ENCODE results near the gene NRXN3. TPM values are rescaled to one million over a fixed set of nuclear protein-coding genes. Genes with fewer than 3 reads are reported as not detected.
"Not testable (repeated sequence)": the region's sequence is repeated elsewhere in the genome, so short reads cannot be mapped to it uniquely, and the experiment has no call there.

The NRXN3 gene
- total and polyA plus RNA-seq, 2 of the 13 experiments (the other 11 are each of a cell fraction or from before 2014, with no cell fraction given), result 0.03 TPM; not detected in 1

- Histone ChIP-seq H4K20me1 (ENCODE audit: insufficient read depth, low read length) (no peaks in the 10 kb centered on the region), H3K4me2 (ENCODE audit: low read depth, low read length) (no peak overlapping the region), H3K4me3 (replicated peaks in 1 of 3; ENCODE audit: insufficient read depth in 1 of 3, low read depth in 2 of 3, low read length in 3 of 3) (no peak overlapping the region), H3K9ac (ENCODE audit: insufficient read depth, low read depth, low read length) (no peak overlapping the region), H3K36me3 (replicated peaks in 1 of 2; ENCODE audit: control insufficient read depth in 1 of 2, insufficient read depth in 2 of 2, low read length in 2 of 2) (no peaks in the 10 kb centered on the region), H3K4me1 (ENCODE audit: insufficient read depth, low read length) (no peaks in the 10 kb centered on the region), H3K79me2 (ENCODE audit: insufficient read depth, low read length) (no peaks in the 10 kb centered on the region), H2AFZ (ENCODE audit: low read length) (no peak overlapping the region), H3K27me3 (ENCODE audit: control insufficient read depth in 1 of 2, insufficient read depth in 2 of 2, low read length in 2 of 2) (no peaks in the 10 kb centered on the region), H3K9me3 (ENCODE audit: low read length) (peaks cover 41% of the 10 kb centered on the region), H3K27ac (ENCODE audit: extremely low read length, insufficient read depth, low read length) (no peak overlapping the region)
- ChIA-PET POLR2A (no interaction called here), CTCF (ENCODE audit: low intra/inter-chr PET ratio, low total read pairs) (no interaction called here)
- DNase-seq (ENCODE audit: low spot score), result no peak
- WGBS (ENCODE audit: low lambda C conversion rate), result 0% methylated on average over 1 of the region's 1 CpG
- ATAC-seq, result no peak
- intact Hi-C loops (cut with micrococcal nuclease; ENCODE audit: unreplicated experiment), result no loop called here
- no TSS peak for BruUV-seq (replicated peaks)
- TF ChIP-seq ZNF34 (CRISPR knock-in tag; IDR thresholded peaks at IDR 0.05; ENCODE audit: borderline replicate concordance) (no peak), PAF1 (CRISPR knock-in tag; IDR thresholded peaks at IDR 0.05) (no peak), JUNB (CRISPR knock-in tag; IDR thresholded peaks at IDR 0.05; ENCODE audit: borderline replicate concordance) (no peak), GRHL1 (CRISPR knock-in tag; conservative IDR thresholded peaks at IDR 0.05) (no peak), MXD4 (CRISPR knock-in tag; IDR thresholded peaks at IDR 0.05) (no peak), ZBTB1 (CRISPR knock-in tag; IDR thresholded peaks at IDR 0.05; ENCODE audit: borderline replicate concordance) (no peak), ZKSCAN1 (IDR thresholded peaks at IDR 0.05; ENCODE audit: low read length) (no peak), ZNF546 (CRISPR knock-in tag; conservative IDR thresholded peaks at IDR 0.05) (no peak), MAZ (IDR thresholded peaks at IDR 0.05; ENCODE audit: borderline replicate concordance, low read depth, low read length) (no peak), MAZ (CRISPR knock-in tag; IDR thresholded peaks at IDR 0.05; ENCODE audit: low read depth) (no peak), ZSCAN12 (CRISPR knock-in tag; IDR thresholded peaks at IDR 0.05) (no peak), MNT (IDR thresholded peaks at IDR 0.05) (no peak)
- in situ Hi-C loops (cut with HindIII; ENCODE audit: extremely low pct_ligation_motif_present, low pct_unique_long_range_greater_than_20kb), result no loop called here
- no peak for FAIRE-seq
Observed at GRCh38 chr14:79767251-79767650, 1597.1 kb downstream of the NRXN3 start.

GRCh38 chr14:79767721-79768120 lies 1597.5 kb downstream of the NRXN3 start:
- in situ Hi-C loops (cut with HindIII; ENCODE audit: extremely low pct_ligation_motif_present, low pct_unique_long_range_greater_than_20kb); H3K4me1 ChIP-seq (ENCODE audit: insufficient read depth, low read length); H4K20me1 ChIP-seq (ENCODE audit: insufficient read depth, low read length); H3K9ac ChIP-seq (ENCODE audit: insufficient read depth, low read depth, low read length); H3K4me2 ChIP-seq (ENCODE audit: low read depth, low read length); DNase-seq (ENCODE audit: low spot score); CTCF ChIA-PET (ENCODE audit: low intra/inter-chr PET ratio, low total read pairs); H3K4me3 ChIP-seq (replicated peaks in 1 of 3; ENCODE audit: insufficient read depth in 1 of 3, low read depth in 2 of 3, low read length in 3 of 3); ATAC-seq; H3K27ac ChIP-seq (ENCODE audit: extremely low read length, insufficient read depth, low read length); H3K27me3 ChIP-seq (ENCODE audit: control insufficient read depth in 1 of 2, insufficient read depth in 2 of 2, low read length in 2 of 2); H2AFZ ChIP-seq (ENCODE audit: low read length); H3K36me3 ChIP-seq (replicated peaks in 1 of 2; ENCODE audit: control insufficient read depth in 1 of 2, insufficient read depth in 2 of 2, low read length in 2 of 2); BruUV-seq (replicated peaks); H3K79me2 ChIP-seq (ENCODE audit: insufficient read depth, low read length); FAIRE-seq; POLR2A ChIA-PET; intact Hi-C loops (cut with micrococcal nuclease; ENCODE audit: unreplicated experiment): not testable (repeated sequence)
- WGBS (ENCODE audit: low lambda C conversion rate), result 72% methylated on average over 14 of the region's 14 CpGs
- H3K9me3 ChIP-seq (ENCODE audit: low read length), result peaks cover 41% of the 10 kb centered on the region

Data from HepG2 (cell line).